Cardiac septum (tissue), 1 donor: Measurements from ENCODE around the gene SNX8. TPM values are rescaled to one million over a fixed set of nuclear protein-coding genes. Genes with fewer than 3 reads are reported as not detected.

Experiments
- DNase-seq: peaks from one replicate; pipeline ENCODE4 v3.0.0-alpha.2; 2020; ENCODE audit warnings: low spot score
- intact Hi-C: fragments of 100-400 bp; cut with DNase I; formaldehyde crosslinking; loops from one replicate; pipeline ENCODE4 v1.14.0; 2022
- total RNA-seq: library from RNA; stranded (reverse); fragmentation: NEBNext Ultra II Directional; extraction: Animal tissue kit (Norgen Biotek cat#: 25700); gene quantifications from one replicate; pipeline ENCODE4 v1.2.1, GENCODE V29; 2021
- donor health status: DM: no; HTN: no; CAD: no.

The SNX8 gene
- total RNA-seq, 1 donor from 2014 or later, result 18.9 TPM

DNA sequence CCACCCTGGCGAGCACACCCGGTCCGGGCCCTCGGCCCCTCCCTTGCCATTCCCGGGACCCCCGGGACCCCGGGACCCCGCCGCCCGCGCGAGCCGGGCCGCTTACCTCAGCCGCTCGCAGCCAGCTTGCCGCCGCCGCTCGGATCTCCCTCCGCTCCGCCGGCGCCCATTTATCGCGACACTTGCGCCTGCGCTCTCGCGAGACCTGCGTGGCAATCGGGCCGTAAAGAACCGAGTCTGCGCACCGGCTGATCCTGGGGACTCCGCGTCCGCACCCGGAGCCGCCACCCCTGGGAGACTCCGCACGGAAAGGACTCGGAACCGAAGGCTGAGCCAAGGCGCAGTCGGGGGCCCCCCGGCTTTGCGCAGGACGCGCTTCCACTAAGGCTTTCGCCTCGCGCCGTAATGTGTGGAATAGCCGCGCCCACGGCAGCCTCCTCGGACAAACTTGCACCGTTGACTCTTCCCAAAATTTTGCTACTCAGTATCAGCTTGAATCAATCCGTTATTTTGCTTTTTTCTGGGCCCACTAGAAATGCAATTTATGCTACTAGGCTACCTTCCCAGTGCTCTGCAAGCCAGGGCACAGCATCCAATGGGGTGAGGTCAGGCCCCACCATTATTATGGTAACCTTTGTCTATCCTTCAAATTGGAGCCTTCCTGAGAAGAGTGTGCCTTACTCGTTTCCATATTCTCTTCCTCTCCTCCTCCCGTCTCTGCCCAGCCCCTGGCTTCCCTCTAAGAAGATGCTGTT, 81.3 kb downstream of the SNX8 start, which contains the start of gene MAD1L1:
TSS of gene MAD1L1 (minus strand) at position 180 of the 755 bp plus-strand sequence. CDS start 2,812 bp downstream, outside the sequence.
- intact Hi-C loops, result no loop called here
- peak; percentile 94 for DNase-seq

DNA sequence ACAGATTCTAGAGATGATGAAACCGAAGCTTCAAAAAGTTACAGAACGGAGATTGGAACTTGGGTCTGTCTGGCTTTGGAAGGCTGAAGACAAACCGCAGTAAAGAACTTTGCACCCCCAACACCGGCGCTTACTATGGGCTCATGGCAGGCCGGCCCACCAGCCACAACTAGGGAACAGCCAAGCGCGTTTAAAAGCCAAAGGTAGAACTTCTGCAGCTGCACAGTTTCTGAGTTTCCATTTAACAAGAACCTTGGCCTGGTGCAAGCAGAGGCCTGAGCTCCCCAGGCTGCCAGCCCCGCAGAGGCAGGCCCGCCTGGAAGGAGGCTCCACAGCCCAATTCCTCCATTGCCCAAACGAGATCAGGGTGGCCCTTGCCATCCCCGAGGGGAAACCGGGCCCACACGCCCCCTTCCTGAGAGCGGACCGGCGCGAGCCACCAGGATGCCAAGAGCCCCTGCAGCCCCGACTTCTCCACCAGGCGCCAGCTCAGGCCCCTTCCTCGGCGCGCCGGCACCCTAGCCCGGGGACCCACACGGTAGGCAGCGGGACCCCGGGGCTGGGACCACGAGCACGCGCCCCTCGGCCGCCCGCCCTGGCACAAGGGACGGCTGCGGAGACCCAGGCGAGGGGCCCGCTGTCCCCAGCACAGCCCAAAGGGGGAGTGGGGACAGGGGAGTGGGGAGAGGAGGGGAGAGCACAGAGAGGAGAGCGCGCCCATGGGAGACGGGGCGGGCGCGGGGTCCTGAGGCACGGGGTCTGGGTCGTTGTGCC, 82.1 kb downstream of the SNX8 start:
- intact Hi-C loops, result no loop called here

DNA sequence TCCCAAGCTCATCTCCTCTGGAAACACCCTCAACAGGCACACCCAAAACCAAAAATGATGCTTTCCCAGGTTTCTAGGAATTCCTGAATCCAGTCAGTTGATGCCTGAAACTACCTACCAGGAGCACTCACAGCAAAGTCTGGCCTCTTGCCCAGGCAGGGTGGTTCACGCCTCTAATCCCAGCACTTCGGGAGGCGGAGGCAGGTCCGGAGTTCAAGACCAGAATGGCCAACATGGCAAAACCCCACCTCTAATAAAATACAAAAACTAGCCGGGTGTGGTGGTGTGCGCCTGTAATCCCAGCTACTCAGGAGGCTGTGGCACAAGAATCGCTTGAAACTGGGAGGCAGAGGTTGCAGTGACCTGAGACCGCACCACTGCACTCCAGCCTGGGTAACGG, 83.4 kb downstream of the SNX8 start:
- intact Hi-C loops, result no loop called here
- no peak for DNase-seq

More for the DNA sequence above, 82.1 kb downstream of the SNX8 start:
- DNase-seq, result no peak

DNA sequence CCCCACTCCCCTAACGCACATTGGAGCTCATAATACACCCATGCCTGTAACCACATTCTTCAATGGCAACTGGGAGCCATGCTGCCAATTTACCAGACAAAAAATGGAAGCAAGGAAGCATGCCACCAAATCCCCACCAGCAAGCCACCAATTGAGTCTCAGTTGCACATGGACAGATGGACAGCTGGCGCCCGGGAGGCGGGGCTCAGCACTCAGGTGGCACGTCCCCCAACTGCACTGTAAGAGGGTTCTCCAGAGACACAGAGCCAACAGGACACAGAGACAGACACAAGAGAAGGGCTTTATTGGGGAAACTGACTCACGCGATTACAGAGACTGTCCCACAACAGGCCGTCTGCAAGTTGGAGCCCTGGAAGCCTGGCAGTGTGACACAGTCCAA, 84.0 kb downstream of the SNX8 start:
- DNase-seq, result no peak
- intact Hi-C loops, result no loop called here

DNA sequence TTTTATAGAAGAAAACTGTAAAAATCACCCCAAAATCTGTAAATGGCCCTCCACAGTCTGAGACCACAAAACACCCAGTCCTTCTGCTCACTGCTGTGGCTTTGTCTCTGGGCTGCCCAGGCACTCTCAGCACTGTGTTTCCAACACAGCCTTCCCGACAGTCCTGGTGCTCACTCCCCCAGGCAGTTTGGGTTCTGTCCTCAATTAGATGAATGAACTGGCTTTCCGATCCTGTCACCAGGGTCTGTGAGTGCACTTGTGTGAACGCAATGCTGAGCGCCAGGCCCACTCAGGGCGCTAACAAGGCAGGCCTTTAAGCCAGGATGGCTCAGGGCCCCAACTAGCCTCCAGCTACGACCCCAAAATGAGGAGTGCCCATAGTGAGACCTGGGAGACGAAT, 84.8 kb downstream of the SNX8 start:
- no peak for DNase-seq
- intact Hi-C loops, result no loop called here

DNA sequence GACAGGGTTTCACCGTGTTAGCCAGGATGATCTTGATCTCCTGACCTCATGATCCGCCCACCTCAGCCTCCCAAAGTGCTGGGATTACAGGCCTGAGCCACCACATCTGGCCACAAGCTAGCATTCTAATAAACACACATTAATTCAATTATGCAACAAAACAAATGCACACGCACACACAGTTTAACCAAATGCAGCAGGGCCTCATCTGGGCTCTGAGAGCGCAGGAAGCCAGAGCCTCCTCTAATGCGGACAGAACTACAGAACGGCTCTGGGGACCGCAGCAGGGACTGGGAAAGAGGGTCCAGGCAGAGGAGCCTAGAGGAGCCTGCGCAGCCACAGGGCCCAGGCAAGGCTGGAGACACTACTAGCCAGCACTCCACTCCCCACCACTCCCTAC, 85.3 kb downstream of the SNX8 start:
- no peak for DNase-seq
- intact Hi-C loops, result no loop called here

DNA sequence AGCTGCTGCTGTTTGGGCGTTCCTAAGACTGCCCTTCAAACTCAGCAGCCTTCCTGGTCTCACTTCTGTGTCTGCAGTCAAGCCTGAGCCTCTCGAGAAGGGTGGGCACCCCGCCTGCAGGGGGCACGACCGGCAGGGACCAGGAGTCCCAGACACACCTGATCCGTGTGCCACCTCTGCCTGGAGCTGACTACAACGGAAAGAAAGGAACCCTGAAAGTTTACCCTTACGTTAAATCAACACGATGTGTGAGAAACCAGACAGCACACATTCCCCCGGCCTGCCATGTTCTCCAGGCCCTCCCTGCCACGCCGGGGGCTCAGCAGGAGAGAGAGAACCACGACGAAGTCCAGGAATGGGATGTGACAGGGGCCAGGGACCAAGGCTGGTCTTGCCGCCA, 86.5 kb downstream of the SNX8 start:
- intact Hi-C loops, result no loop called here
- no peak for DNase-seq

DNA sequence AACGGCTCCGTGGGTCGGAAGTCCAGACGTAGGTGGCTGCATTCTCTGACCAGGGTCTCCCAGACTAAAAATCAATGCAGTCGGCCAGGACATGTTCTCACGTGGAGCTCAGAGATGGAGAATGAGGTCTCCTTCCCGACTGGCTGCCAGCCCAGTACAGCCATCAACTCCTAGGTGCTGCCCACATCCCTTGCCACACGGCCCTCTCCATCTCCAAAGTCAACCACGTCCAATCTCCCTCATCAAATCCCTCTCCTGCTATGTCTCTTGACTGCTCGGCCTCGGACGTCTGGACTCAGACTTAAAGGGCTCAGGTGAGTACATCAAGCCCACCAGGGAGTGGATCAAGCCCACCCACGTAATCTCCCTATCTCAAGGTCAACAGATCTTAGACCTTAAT, 88.4 kb downstream of the SNX8 start:
- no peak for DNase-seq
- intact Hi-C loops, result no loop called here

DNA sequence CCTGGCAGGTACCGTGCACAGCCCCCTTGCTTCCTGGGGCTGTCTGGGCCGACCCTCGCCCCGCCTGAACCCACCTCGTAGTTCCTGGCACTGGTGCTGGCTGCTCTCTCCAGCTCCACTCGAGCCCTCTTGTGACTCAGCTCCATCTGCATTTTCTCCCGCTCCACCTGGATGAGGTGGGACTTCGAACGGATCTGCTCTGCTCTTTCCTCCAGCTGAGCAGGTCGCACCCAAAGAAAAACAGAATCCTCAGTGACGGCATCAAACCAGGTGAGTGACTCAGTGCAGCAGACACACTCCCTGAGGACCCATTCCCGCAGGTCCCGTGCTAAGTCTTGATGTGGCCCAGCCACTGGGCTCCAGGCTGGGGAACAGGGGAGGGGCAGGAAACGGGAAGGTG, 88.9 kb downstream of the SNX8 start:
- intact Hi-C loops, result no loop called here

DNA sequence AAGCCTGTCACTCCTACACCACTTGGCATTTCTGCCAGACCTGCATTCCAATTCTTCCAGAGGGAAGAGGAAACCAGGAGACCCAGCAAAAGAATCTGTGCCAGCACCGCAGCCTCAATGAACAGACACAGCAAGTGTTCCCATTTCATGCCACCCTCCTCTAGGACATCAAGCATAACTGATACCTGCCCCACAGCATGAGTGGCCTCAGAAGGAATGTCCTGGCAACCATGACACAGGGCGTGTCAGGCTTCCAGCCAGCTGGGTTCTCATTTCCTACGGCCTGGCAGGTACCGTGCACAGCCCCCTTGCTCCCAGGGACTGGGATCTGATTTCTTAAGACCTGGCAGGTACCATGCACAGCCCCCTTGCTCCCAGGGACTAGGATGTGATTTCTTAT, 89.3 kb downstream of the SNX8 start:
- intact Hi-C loops, result no loop called here
- no peak for DNase-seq

More for the DNA sequence above, 88.9 kb downstream of the SNX8 start:
- no peak for DNase-seq

DNA sequence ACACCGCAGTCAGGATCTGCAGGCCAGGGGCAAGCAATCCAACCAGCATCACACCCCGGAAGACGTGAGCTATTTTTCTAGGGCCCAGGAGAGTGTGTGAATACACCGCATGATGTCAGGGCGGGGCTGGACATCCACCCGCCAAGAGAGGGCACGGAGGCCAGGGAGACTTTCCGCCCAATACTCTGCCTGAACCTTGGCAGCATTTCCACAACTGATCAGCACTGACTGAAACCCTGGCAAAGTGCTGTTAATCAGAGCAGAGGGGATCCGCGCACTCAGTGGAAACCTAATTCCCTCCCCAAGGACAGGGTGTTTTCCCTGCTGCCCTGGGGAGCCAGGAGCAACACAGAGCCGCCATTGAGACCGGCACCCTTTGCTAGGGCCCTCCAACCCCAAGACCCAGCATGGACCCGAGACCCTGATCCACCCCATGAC, 89.7 kb downstream of the SNX8 start:
- no peak for DNase-seq
- intact Hi-C loops, result no loop called here

DNA sequence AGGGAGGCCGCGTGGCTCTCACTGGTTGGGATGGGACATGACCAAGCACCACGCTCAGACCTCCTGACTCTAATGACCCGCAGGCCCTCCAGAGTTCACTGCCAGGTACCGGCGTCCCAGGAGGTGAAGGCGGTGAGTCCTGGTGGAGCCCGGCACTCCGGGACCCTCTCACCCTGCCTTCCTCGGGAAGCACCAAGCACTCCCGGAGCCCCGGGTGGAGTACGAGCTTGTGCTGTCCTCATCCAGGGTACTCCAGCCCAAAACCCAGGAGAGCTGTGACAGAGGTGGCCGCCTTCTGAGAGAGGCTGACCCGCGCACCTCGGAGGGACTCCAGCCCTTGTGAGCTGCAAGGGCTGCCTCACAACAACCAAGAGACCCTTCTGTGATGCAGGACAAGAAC, 90.9 kb downstream of the SNX8 start:
- no peak for DNase-seq
- intact Hi-C loops, result no loop called here

DNA sequence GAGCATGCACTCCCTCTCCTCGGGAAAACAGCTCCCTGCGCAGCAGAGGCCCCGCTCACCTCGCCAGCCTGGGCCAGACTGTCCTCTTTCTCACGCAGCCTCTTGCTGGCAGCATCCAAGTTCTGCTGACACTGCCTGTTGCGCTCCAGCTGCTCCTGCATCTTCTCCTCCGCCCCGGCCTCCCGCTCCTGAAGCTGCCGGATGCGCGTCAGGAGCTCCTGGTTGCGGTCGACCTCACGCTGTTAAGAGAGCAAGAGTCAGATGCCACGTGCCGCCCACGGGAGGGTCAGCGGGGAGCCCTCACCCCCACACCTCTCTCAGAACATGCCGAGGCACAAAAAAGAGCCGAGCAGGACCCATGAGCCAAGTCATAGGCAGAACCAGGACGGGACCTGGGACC, 91.7 kb downstream of the SNX8 start:
- DNase-seq, result no peak

DNA sequence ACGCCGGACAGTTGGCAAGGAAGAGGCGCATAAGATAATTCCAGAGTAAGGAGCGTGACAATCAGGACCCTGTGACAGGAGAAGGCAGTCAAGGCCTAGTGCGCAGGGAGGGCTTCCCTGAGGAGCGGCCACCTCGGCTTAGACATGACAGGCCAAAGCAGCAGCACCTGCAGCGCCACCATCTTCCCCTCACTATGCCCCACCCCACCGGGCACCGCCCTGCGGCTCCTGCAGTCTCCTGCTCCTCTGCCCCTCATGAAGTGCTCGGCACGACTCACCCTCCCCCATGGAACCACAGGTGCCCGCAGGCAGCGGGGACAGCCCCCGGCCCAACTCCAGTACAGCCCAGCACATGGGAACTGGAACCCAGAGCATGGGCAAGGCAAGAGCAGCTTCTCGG, 93.3 kb downstream of the SNX8 start:
- no peak for DNase-seq
- intact Hi-C loops, result no loop called here

More for the DNA sequence above, 91.7 kb downstream of the SNX8 start:
- intact Hi-C loops, result no loop called here

DNA sequence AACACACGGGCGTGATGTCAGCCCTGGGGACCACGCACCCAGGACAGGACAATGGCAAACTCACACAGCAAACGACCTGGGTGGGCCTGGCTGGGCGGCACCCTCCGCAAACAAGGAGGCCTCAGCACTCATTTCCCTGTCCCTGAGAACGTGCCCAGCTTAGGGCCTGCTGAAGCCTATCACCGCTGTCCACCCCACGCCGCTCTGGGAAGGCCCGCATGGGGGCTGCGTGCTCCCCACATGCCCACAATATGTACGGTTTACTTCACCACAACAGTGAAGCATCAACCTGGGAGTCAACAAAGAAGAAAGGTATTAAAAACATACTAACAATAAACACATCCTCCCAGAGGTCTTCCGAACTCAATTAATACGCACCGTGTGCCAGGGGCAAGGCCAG, 93.7 kb downstream of the SNX8 start:
- intact Hi-C loops, result no loop called here

DNA sequence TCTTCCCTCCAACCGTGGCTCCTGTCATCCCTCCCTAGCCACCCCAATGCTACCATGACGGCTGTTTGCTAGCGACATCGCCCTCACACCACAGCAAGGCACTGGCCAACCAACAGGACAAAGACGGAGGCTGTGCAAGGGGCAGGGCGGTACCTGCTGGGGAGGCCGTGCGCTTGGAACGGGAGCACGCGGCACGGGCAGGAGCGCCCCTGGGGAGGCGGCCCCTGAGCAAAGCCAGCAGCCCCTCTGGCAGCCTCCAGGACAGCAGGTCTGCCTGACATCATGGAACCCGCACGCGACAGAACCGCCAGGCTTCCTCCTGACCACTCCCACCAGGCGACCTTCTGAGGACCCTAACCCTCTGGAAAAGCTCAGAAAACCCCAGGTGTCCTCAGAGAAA, 94.2 kb downstream of the SNX8 start:
- no peak for DNase-seq
- intact Hi-C loops, result no loop called here

More for the DNA sequence above, 93.7 kb downstream of the SNX8 start:
- DNase-seq, result no peak

DNA sequence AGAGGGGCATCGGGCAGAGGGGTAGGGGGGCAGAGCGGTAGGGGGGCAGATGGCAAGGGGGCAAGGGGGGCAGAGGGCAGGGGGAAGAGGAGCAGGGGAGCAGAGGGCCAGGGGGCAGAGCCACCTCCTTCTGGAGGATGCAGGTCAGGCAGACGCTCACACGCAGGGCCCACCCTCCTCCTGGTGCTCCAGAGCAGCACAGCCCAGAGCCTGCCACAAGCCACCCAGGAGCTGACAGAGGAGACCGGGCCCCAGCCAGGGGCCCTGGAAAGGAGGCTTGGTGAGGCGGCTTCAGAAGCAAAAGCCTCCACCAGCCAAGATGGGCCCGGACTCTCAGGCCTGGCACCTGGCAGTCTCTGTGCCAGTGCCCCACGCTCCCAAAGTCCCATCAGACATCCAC, 94.6 kb downstream of the SNX8 start:
- DNase-seq, result no peak
- intact Hi-C loops, result no loop called here

DNA sequence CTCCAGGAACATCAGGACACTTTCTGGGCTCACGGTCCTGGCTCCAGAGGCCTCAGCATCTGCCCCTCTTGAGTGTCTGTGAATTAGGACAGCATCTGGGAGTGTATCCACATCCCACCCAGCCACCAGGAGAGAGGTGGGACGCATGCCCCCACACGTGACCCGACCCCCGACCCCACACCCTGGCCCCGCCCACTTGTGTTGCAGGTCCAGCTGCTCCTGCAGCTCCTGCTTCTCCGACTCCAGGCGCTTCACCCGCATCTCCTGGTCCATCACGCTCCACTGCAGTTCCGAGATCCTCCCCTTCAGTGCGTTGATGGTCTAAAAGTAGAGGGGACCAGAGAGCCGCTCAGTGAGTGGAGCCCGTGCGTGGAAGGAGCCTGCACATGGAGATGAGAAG, 95.1 kb downstream of the SNX8 start:
- intact Hi-C loops, result no loop called here
- DNase-seq, result no peak

DNA sequence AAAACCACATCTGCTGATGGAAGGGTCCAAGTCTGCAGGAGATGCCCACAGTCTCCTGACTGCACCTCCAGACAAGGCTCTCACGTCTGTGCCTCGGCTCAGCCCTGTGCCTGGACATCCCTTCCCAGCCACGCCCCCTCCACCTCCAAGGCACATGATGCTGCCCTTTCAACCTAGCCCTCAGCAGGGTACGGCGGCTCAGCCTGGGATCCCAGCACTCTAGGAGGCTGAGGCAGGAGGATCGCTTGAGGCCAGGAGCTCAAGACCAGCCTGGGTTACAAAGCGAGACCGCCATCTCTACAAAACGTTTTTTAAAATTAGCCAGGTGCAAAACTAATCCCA, 95.8 kb downstream of the SNX8 start:
- no peak for DNase-seq
- intact Hi-C loops, result no loop called here

DNA sequence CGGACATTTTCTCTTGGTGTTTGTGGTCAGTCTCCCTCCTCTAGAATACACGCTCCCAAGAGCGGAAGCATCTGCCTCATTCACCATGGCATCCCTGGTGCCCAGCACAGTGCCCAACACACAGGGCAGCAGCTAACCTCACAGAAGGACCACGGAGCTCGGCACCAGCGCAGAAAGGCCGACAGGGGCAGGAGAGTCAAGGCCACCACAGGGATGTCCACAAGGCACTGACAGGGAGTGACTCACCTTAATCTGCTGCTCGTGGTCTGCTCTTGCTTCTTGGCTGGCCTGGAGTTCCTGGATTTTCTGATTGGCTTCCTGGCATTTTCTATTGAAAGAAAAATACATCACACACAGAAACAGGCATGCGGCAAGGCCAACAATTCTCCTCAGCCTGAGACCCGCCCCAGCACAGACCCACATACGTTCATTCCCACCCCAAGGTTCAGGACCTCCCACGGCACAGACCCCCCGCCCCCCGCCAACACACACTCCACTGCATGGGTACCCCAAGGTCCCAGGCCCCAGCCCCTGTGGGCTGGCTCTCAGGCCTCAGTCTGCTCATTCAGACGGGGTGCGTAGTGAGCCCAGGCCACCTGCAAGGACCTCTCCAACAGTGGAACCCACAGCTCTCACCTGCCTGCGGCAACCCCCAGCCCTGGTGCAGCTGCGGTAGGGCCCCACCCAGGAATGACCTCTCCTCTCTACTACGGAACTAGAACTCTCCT, 96.4 kb downstream of the SNX8 start:
- DNase-seq, result no peak
- intact Hi-C loops, result no loop called here
